SKM-1 treated with dmso at 0.1 percent for 144 hours (cell line): Measurements from ENCODE around the gene PPL.

ENCODE experiments used
- DNase-seq: peaks from one replicate; lab custom pipeline; 2025; ENCODE audit not compliant: unreplicated experiment; lab: John Stamatoyannopoulos, UW

Gene PPL

GRCh38 chr16:4913774-4914525 is 23.0 kb downstream of the PPL start:
- no peak for DNase-seq

GRCh38 chr16:4913130-4913773 is 23.7 kb downstream of the PPL start:
- DNase-seq = no peak

- no peak for DNase-seq
These were observed 25.0 kb downstream of the PPL start for GRCh38 chr16:4911970-4912386.

GRCh38 chr16:4910828-4911227 is 26.1 kb downstream of the PPL start:
- DNase-seq = no peak

GRCh38 chr16:4909825-4910224 is 27.1 kb downstream of the PPL start:
- no peak for DNase-seq

- DNase-seq = no peak
These were observed 28.0 kb downstream of the PPL start for GRCh38 chr16:4908854-4909401.

- DNase-seq = no peak
These were observed 31.9 kb downstream of the PPL start for GRCh38 chr16:4904942-4905615.

- DNase-seq = no peak
These were observed 32.6 kb downstream of the PPL start for GRCh38 chr16:4904108-4904941.

GRCh38 chr16:4902038-4902437 is 34.9 kb downstream of the PPL start:
- DNase-seq = no peak

- no peak for DNase-seq
These were observed 36.2 kb downstream of the PPL start for GRCh38 chr16:4900750-4901149.

GRCh38 chr16:4900036-4900435 is 36.9 kb downstream of the PPL start:
- DNase-seq = no peak

- no peak for DNase-seq
These were observed 37.5 kb downstream of the PPL start for GRCh38 chr16:4899474-4899846.

- DNase-seq = no peak
These were observed 38.0 kb downstream of the PPL start for GRCh38 chr16:4898811-4899473.

- no peak for DNase-seq
These were observed 39.6 kb downstream of the PPL start for GRCh38 chr16:4897328-4897727.

GRCh38 chr16:4896761-4897160 is 40.2 kb downstream of the PPL start:
- peak; percentile 7 for DNase-seq

- DNase-seq = no peak
These were observed 41.6 kb downstream of the PPL start for GRCh38 chr16:4895366-4895765.

- DNase-seq = no peak
These were observed 42.4 kb downstream of the PPL start for GRCh38 chr16:4894276-4895150.

GRCh38 chr16:4893103-4893862 is 43.7 kb downstream of the PPL start:
- no peak for DNase-seq
